OCI-LY7 (cell line): ENCODE results near the gene PPCDC.

Experiments used
- CTCF ChIP-seq: fragments of 200-600 bp; sonication (generic); conservative IDR thresholded peaks from 2 replicates; pipeline ENCODE4 v1.5.1; 2014; ENCODE audit warnings: mild to moderate bottlenecking, antibody characterized with exemption, low read length, moderate library complexity, mixed read lengths
- EZH2phosphoT487 ChIP-seq: fragments of 200-600 bp; sonication (generic); IDR thresholded peaks from 2 replicates; pipeline ENCODE4 v1.6.1; 2018; ENCODE audit warnings: low read depth, borderline replicate concordance, mild to moderate bottlenecking, mixed run types, antibody characterized with exemption, low read length, moderate library complexity, mixed read lengths

- TF ChIP-seq CTCF, result no peak
- no peak for TF ChIP-seq EZH2phosphoT487
Measured at GRCh38 chr15:75068748-75069147, 45.4 kb downstream of the PPCDC start.
